ENCODE results near the gene PPFIBP1. TPM values are rescaled to one million over a fixed set of nuclear protein-coding genes. Genes with fewer than 3 reads are reported as not detected.
"Not testable (repeated sequence)": the region's sequence is repeated elsewhere in the genome, so short reads cannot be mapped to it uniquely, and the experiment has no call there.

Gene PPFIBP1
- total RNA-seq, 2 donors from 2014 or later: 77.5 to 105 TPM

- intact Hi-C loops (cut with DNase I): loop anchor here (10.0 kb wide), 2 partner anchors 197 to 207 kb away; no protein-coding TSS in a partner anchor
Observed at GRCh38 chr12:27631813-27632491, 107.9 kb downstream of the PPFIBP1 start.

GRCh38 chr12:27635349-27635972 is 111.5 kb downstream of the PPFIBP1 start:
- intact Hi-C loops (cut with DNase I): loop anchor here (10.0 kb wide), 2 partner anchors 201 to 211 kb away; no protein-coding TSS in a partner anchor
- no peak for DNase-seq (ENCODE audit: low spot score)

More at GRCh38 chr12:27631813-27632491, 107.9 kb downstream of the PPFIBP1 start:
- no peak for DNase-seq (ENCODE audit: low spot score)

- DNase-seq (ENCODE audit: low spot score): not testable (repeated sequence)
- intact Hi-C loops (cut with DNase I): loop anchor here (10.0 kb wide), 2 partner anchors 202 to 212 kb away; no protein-coding TSS in a partner anchor
Observed at GRCh38 chr12:27636569-27636968, 112.6 kb downstream of the PPFIBP1 start.

- intact Hi-C loops (cut with DNase I): loop anchor here (10.0 kb wide), 2 partner anchors 203 to 213 kb away; no protein-coding TSS in a partner anchor
- DNase-seq (ENCODE audit: low spot score): no peak
Observed at GRCh38 chr12:27637524-27637923, 113.5 kb downstream of the PPFIBP1 start.

GRCh38 chr12:27639265-27639664 is 115.3 kb downstream of the PPFIBP1 start:
- DNase-seq (ENCODE audit: low spot score): no peak
- intact Hi-C loops (cut with DNase I): loop anchor here (10.0 kb wide), 2 partner anchors 204 to 214 kb away; no protein-coding TSS in a partner anchor

- DNase-seq (ENCODE audit: low spot score); intact Hi-C loops (cut with DNase I): not testable (repeated sequence)
Observed at GRCh38 chr12:27640566-27641200, 116.7 kb downstream of the PPFIBP1 start.

GRCh38 chr12:27642361-27642760 is 118.4 kb downstream of the PPFIBP1 start:
- intact Hi-C loops (cut with DNase I); DNase-seq (ENCODE audit: low spot score): not testable (repeated sequence)

- intact Hi-C loops (cut with DNase I); DNase-seq (ENCODE audit: low spot score): not testable (repeated sequence)
Observed at GRCh38 chr12:27642892-27643291, 118.9 kb downstream of the PPFIBP1 start.

GRCh38 chr12:27644158-27644845 is 120.3 kb downstream of the PPFIBP1 start:
- DNase-seq (ENCODE audit: low spot score): no peak
- intact Hi-C loops (cut with DNase I): no loop called here

GRCh38 chr12:27645671-27646070 is 121.7 kb downstream of the PPFIBP1 start:
- DNase-seq (ENCODE audit: low spot score): no peak
- intact Hi-C loops (cut with DNase I): no loop called here

GRCh38 chr12:27646149-27646548 is 122.1 kb downstream of the PPFIBP1 start:
- intact Hi-C loops (cut with DNase I): no loop called here

GRCh38 chr12:27650011-27650410 is 126.0 kb downstream of the PPFIBP1 start:
- intact Hi-C loops (cut with DNase I): loop anchor here in 1 of 2 donors (10.0 kb wide), 2 partner anchors 225 to 695 kb away; no protein-coding TSS in a partner anchor
- DNase-seq (ENCODE audit: low spot score): no peak

More at GRCh38 chr12:27646149-27646548, 122.1 kb downstream of the PPFIBP1 start:
- DNase-seq (ENCODE audit: low spot score): no peak

GRCh38 chr12:27651201-27651600 is 127.2 kb downstream of the PPFIBP1 start:
- intact Hi-C loops (cut with DNase I): loop anchor here in 1 of 2 donors (10.0 kb wide), 2 partner anchors 226 to 696 kb away; no protein-coding TSS in a partner anchor

GRCh38 chr12:27652174-27652763 is 128.3 kb downstream of the PPFIBP1 start:
- no peak for DNase-seq (ENCODE audit: low spot score)
- intact Hi-C loops (cut with DNase I): loop anchor here (2.0 to 10.0 kb wide), 3 partner anchors 219 to 697 kb away; no protein-coding TSS in a partner anchor

More at GRCh38 chr12:27651201-27651600, 127.2 kb downstream of the PPFIBP1 start:
- DNase-seq (ENCODE audit: low spot score): no peak

GRCh38 chr12:27653661-27654060 is 129.7 kb downstream of the PPFIBP1 start:
- DNase-seq (ENCODE audit: low spot score): no peak
- intact Hi-C loops (cut with DNase I): loop anchor here (2.0 to 10.0 kb wide), 3 partner anchors 221 to 699 kb away; no protein-coding TSS in a partner anchor

- not testable (repeated sequence) for DNase-seq (ENCODE audit: low spot score)
Observed at GRCh38 chr12:27655476-27655875, 131.5 kb downstream of the PPFIBP1 start.

GRCh38 chr12:27657296-27657695 is 133.3 kb downstream of the PPFIBP1 start:
- no peak for DNase-seq (ENCODE audit: low spot score)
- intact Hi-C loops (cut with DNase I): loop anchor here in 1 of 2 donors (5.0 to 10.0 kb wide), 3 partner anchors 232 to 702 kb away; no protein-coding TSS in a partner anchor

More at GRCh38 chr12:27655476-27655875, 131.5 kb downstream of the PPFIBP1 start:
- intact Hi-C loops (cut with DNase I): loop anchor here in 1 of 2 donors (5.0 to 10.0 kb wide), 3 partner anchors 231 to 701 kb away; no protein-coding TSS in a partner anchor

GRCh38 chr12:27665704-27666103 is 141.7 kb downstream of the PPFIBP1 start:
- DNase-seq (ENCODE audit: low spot score): no peak
- intact Hi-C loops (cut with DNase I): no loop called here

Measured in posterior vena cava (tissue), 2 donors.